HG03175 (cell line): ENCODE data around the gene TRIM65.
A peak's percentile ranks its signal among the peaks of the same experiment; 100 is the strongest.

Source experiments
- ATAC-seq: cut with Tn5 transposase; IDR thresholded peaks from one replicate; pipeline ENCODE4 v1.9.1; 2021; ENCODE audit warnings: mild to moderate bottlenecking, moderate library complexity; ENCODE audit not compliant: unreplicated experiment

The TRIM65 gene, protein sequence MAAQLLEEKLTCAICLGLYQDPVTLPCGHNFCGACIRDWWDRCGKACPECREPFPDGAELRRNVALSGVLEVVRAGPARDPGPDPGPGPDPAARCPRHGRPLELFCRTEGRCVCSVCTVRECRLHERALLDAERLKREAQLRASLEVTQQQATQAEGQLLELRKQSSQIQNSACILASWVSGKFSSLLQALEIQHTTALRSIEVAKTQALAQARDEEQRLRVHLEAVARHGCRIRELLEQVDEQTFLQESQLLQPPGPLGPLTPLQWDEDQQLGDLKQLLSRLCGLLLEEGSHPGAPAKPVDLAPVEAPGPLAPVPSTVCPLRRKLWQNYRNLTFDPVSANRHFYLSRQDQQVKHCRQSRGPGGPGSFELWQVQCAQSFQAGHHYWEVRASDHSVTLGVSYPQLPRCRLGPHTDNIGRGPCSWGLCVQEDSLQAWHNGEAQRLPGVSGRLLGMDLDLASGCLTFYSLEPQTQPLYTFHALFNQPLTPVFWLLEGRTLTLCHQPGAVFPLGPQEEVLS

DNA sequence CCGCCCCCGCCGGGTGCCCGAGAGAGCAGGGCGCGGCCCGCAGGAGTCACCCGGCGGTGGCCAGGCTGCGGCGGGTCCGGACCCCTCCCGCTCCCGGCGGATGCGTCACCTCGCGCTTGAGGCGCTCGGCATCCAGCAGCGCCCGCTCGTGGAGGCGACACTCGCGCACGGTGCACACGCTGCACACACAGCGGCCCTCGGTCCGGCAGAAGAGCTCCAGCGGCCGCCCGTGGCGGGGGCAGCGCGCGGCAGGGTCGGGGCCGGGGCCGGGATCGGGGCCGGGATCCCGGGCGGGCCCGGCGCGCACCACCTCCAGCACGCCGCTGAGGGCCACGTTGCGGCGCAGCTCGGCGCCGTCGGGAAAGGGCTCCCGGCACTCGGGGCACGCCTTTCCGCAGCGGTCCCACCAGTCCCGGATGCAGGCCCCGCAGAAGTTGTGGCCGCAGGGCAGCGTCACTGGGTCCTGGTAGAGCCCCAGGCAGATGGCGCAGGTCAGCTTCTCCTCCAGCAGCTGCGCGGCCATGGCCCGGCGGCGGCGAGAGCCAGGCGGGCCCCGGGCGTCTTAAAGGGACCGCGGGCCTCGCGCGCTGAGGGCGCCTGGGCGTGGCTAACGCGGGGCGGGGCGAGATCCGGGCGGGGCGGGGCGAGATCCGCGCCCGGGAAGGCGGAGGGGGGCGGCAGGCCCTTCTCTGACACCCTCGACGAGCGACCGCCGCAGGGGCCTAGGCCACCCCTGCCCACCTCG lies at the start of gene TRIM65:
Gene TRIM65, minus strand, starts transcription at position 537 of the 745 bp plus-strand sequence. Its CDS starts 14 bp downstream, at position 523.
- ATAC-seq: peak; percentile 67

DNA sequence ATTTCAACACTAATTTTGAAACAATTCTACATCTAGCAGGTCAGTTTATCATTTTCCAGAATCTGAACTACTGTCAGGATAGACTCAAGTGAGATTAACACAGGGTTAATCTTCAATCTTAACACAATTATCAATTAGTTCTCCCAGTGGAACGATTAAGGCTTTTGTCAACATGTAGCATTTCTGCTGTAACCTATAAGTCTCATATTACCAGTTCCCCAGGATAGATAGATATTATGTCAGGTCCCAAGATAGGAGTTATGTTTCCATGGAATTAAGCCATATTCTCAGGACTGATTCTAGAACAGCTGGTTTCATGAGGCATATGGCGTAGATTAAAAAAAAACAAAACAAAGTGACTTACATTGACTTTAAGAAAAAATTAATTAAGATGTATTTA lies 48.5 kb upstream of the TRIM65 start:
- no peak for ATAC-seq

DNA sequence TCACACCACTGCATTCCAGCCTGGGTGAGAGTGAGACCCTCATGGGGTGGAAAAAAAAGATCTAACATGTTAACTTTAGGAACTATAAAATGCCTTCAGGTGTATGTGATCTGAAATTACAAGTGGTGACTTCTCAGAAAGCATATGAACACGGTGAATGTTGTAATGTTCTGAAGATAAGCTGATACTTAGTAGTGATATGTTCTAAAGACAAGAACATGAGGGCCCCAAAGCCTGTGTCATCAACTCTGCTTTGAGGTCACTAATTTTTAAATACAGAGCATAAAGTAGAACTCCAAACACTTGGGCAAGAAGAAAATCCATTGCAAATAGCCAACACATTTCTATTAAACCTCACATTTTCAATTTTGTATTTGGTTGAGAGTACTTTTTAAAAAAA lies 46.7 kb upstream of the TRIM65 start:
- ATAC-seq: no peak

DNA sequence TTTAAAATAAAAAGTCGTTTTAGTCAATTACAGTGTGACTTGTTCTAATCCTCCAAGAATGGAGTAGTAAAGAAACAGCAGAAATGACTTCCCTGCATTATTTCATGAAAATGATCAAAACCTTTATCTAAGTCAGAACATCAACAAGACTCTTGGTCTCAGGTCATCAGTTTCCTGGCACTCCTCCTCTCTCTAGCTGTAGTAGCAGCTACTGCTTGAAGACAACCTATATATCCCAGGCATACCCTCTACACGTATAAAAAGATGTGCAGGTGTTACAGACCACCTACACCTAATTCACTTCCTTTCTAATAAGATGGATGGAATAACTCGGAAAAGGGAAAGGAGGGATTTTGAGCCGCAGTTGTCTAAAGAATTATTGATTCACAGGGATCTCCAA lies 45.7 kb upstream of the TRIM65 start:
- ATAC-seq: no peak

DNA sequence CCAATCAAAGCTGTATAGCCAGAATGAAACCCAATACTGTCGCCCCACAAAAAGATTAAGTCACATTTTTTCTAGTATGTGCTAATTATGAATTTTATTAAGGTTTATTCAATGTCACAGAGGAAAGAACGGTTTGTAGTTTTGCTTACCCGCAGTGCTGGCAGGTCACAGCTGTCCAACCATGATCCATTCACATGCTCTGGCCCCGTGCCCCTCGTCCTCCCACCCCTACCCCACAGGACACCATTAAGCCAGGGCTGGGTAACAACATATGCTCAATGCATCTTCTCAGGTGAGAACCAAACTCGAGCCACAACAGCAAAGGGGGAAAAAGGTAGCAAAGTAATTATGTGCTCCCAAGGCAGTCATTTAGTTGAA lies 44.7 kb upstream of the TRIM65 start:
- ATAC-seq: no peak

DNA sequence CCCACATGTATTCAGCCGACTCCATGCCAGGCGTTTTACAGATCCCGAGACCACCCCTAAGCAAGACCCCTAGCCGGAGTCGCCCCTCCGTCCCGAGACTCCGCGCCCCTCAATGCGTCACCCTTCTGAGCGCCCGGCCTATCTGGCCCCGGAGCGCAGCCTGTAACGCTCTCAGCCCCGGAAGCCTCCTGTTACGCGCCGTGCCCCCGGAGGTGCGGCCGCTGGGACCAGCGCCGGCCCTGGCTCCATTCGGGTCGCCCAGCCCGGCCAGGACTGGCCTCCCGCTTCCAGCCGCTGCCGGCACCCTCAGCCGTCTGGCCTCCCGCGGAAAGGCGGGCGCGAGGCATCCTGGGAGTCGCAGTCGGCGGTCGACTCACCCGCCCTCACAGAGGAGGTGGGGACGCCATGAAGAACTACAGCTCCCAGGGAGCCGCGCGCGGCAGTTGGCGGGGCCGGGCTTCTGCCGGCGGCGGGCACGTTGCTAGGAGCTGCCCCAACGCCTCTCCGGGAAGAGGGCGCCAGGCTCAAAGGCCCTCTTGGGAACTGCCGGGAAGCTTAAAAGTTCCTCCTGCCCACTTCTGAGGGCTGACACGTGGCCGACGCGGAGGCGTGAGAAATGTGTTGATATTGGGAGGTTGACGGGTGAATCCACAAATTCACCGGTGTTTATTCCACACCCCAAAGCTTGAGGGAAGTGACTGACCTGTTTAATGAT lies 44.1 kb upstream of the TRIM65 start, which contains the start of gene FBF1:
Gene FBF1, minus strand, starts transcription at position 316 of the 715 bp plus-strand sequence. CDS start 2,893 bp downstream, outside the sequence.
- ATAC-seq: peak; percentile 93

DNA sequence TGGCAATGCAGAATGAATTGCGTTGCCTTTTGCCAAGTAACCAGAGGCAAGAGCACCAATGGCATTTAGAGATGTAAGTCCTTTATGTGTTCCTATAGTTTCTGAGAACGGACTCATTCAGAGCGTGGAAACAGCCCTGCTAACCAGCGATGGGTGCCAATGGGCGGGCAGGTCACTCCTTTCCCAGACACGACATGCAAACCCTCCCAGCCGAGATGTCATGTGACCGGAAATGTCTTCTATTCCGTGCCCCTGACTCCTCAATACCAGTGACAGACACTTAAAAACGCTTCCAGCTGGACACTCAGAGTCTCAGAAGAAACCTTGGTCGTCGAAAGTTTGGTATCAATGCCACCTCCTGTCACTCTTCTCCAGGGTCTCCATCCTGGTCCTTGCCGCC lies 40.9 kb upstream of the TRIM65 start:
- ATAC-seq: no peak

DNA sequence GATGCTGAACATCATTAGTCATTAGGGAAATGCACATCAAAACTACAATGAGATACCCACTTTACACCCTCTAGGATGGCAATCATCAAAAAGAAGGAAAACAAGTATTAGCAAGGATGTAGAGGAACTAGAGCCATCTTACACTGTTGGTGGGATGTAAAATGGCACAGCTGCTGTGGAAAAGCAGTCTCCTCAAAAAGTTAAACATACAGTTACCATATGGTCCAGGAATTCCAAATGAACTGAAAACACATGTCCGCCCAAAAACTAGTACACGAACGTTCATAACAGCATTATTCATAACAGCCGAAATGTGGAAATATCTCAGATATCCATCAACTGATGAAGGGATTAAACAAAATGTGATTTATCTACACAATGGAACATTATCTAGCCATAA lies 37.1 kb upstream of the TRIM65 start:
- no peak for ATAC-seq

DNA sequence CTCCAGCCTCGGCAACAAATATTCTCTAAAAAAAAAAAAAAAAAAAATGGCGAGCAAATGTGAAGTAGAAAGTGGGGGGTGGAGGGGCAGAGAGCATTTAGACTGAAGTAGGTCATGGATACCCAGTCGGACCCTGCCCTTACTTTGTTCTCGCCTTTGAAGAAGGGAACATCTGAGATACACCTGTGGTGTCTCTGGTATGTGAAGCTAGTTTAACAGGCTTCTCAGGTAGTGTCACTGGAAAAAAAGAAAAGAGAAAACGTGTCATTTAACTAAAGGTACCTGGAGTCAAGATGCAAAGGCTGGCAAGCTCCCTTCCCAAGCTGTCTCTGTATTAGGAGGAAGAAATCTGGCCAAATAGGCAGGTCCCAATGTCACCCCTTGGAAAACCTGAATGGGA lies 36.1 kb upstream of the TRIM65 start:
- ATAC-seq: no peak

DNA sequence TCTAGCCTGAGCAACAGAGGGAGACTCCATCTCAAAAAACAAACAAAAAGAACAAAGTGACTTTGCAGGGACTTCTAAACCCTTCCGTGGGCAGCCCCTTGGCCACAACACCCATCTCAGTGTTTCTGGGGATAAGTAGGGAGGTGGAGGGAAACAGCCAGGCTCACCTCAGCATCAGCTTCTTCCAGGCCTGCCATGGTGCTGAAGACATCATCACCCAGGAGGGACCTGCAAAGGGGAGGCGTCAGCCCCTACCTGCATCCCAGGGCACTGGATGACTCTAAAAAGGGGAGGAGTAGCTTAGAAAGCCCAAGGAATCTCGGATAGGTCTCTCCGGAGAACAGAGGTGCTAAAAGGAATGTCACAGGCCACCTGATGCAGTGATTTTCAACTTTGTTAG lies 34.3 kb upstream of the TRIM65 start:
- ATAC-seq: no peak

DNA sequence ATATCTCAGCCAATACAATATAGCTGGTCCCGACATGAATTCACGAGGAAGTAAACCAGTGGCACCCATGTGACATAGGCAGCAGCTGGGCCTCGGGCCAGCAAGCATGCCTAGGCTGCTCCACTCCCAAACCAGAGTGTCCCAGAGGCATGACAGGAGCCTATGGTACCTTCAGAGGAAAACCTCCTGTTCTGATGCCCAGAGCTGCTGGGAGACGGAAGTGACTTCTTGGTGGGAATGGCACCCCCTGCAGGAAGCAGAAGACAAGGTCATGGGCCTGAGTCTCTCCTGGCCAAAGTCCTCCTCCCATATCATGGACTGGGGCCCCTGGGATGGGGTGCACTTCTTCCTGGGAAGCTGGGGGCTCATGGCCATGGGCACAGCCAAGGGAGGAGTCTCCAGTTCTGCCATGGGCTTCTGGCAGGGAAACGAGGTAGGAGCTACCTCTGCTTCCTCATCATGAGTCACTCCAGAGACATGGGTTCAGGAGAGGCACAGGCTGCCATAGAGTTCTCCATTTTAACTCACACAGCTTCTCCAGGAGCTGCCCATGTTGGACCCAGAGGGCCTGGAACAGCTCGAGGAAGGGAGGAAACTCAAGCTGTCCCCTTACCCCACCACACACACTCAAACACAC lies 30.7 kb upstream of the TRIM65 start:
- no peak for ATAC-seq

DNA sequence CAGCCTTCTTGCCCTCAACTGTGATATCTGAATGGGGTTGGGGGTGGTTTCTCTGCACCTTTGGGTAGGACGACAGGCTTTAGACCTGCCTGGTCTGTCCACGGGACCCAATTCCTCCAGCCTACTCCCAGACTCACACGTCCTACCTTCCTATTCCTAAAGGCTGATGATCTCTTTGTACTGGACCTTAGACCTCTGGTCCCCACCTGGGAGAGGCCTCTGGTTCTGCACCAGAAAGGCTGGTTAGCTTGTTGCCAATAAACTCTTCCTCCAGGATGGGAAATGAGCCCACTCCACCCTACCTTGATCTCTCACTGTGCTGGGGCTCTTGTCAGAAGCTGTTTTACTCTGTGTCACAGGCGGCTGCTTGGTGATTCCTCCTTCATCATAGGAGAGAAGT lies 29.7 kb upstream of the TRIM65 start:
- no peak for ATAC-seq

DNA sequence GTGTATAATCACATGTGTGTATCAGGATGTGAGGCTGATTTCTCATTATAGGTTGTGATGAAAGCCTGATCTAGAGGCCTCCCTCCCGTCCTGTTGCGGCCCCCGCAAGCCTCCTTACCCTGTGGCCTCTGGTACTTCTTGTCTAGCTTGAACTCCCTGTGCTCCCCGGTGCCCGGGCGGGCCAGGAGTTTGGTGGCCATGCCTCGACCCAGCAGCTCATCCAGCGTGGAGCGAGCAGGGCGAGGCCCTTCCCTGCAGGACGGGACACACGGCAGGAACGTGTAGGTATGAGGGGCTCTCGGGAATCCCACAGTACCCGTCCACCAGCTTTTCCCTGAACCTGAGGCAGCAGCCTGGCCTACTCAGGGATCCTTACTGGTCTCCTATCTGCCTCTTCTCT lies 29.2 kb upstream of the TRIM65 start:
- no peak for ATAC-seq

DNA sequence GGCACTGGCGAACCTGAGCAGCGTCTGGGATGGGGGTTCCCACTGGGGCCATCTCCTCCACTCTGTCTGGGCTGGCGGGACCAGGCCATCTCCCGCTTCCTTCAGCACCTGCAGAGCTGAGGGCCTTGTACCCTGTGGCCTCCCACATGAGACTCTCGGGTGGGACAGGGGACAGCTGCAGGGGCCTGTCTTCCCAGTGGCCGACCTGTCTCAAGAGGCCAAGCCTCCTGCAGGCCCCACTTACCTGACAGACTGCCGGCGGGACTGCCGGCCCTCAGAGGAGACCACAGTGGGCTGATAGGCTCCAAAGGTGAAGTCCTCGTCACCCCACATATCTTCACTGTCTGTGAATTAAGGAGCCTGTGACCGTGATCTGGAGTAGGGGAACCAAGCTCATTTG lies 28.4 kb upstream of the TRIM65 start:
- ATAC-seq: no peak

DNA sequence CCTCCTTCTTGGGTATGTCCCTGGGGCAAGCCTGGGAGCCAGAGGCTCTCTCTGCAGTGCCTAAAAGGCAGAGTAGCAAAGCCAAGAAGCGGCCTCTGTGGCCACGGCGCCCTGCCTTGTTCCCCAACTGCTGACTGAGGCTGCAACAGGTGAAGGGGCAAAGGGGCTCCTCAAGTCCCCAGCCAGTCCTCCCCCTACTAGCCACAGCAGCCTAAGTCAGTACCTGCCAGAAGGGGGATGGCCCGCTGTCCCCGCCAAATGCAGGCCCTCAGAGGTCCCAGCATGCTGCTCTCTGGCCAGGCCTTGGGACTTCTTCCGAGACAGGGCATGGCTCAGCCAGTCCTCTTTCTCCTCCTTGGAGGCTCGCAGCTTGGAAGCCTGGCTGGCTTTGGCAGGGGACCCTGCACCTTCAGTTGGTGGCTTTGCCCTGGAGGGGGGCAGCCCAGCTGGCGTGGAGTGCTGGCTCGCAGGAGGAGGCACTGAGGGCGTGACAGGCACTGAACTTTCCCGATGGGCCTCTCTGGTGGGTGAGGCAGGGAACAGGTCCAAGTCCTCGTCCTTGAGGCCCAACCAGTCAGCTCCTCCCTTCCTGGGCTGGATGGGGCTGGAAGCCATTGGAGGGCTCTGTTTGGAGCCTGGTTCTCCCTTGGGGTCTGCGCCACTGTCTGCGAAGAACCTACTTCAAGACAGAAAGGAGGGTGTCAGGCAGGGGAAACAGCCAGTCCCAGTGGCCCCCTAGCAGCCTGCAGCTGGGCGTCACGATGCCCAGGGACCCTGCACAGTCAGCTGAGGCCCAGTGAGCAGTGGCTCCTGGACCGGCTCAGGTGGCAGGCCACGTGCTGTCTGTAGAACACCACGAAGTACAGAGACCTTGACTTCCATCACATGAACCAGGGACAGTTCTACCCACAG lies 26.5 kb upstream of the TRIM65 start:
- no peak for ATAC-seq

DNA sequence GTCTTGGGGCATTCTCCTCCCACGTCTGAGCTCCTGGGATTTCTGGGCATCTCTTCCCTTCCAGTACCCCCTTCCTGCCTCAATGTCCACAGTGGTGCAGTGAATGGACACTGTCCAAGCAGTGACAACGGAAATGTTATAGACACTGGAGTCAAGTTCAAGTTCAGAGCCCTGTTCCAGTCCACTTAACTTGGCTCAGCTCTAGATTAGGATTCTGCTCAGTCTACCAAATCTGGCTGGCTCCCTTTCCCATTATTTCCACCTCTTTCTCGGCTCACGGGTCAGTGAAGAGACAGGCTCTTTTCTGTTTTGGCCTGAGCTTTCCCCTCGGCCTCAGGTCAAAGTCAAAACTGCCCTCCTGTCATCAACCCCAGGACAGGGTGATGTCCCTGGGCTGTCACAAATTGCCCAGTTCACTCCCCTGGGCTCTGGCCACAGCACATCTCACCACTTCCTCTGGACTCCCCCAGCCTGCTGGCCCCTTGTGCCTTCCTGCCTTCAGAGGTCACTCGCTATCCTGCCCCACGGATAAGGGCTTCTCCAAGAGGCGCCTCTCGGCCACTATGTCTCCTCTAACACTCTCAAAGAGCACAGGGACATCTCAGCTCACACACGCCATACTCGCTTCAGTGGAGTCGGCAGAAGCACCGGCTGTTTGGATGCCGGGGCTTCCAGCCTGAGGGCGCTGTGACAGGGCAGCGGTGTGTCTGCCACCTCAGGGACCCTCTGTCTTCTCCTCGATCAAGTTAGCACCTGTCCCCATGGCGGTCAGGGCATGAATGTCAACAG lies 25.6 kb upstream of the TRIM65 start:
- no peak for ATAC-seq

DNA sequence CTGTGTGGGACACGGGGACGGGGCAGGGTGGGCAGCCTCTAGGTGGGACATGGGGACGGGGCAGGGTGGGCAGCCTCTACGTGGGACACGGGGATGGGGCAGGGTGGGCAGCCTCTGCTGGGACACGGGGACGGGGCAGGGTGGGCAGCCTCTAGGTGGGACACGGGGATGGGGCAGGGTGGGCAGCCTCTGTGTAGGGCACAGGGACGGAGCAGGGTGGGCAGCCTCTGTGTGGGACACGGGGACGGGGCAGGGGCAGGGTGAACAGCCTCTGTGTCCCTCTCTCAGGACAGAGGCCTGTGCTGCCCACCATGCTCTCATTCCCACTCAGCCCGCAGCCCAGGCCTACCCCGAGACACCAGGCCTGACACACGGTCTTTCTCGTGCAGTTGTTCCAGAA lies 24.8 kb upstream of the TRIM65 start:
- ATAC-seq: no peak

DNA sequence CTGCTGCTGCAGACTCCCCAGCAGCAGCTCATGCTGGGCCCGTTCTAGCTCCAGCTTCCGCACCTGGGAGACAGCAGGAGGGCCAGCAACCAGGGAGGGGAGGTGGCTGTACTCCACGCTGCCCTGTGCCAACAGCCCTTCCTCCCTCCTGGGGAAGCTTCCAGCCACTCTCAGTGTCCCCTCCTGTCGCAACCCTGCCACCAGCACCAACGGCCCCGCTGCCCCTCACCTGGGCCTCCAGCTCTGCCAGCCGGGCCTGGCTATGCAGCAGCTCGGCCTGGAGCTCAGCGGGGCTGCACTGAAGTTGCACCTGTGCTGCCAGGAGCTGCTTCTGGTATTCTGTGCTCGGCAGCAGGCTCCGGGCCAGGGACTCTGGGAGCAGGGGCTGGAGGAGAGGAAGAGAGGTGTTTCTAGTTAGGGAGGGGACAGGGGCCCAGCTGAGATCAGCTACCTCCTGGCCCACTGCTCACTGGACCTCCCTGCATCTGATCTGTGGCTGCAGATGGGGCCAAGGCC lies 23.4 kb upstream of the TRIM65 start:
- no peak for ATAC-seq

DNA sequence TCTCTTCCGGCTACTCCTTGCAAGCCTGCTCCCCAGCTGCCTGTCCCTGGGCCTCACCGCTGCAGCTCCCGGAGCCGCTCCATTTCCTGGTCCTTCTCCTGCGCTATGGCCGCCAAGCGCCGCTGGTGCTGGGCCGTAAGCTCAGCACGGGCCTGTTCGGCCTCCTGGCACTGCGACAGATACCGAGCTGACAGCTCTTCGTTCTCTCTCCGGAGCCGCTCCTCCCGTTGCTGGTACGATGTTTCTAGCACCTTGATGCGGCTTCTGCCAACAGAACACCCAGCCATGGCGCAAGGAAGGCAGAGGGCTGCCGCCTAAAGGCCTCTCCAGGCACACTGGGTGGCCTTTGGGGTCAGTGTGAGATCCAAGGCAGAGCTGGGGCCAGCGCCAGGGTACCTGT lies 22.9 kb upstream of the TRIM65 start:
- ATAC-seq: no peak
